GM23338 (cell line): ENCODE results near the gene SC5D.

Experiments used
- CREB1 ChIP-seq: fragments of 250-450 bp; sonication (Bioruptor Pico); IDR thresholded peaks from 2 replicates; pipeline ENCODE4 v1.5.0; 2020; ENCODE audit warnings: low read depth, mild to moderate bottlenecking, moderate library complexity
- CTCF ChIP-seq, 2 experiments: fragments of 200-600 bp in 1 of 2; sonication (generic) in 1 of 2; conservative IDR thresholded peaks; 2 replicates each; pipeline versions ENCODE4 v1.5.1 to v1.6.1; 2016 to 2017; ENCODE audit warnings: antibody characterized with exemption in 2 of 2, low read depth in 2 of 2, mild to moderate bottlenecking in 2 of 2, moderate library complexity in 1 of 2

- TF ChIP-seq CTCF (conservative IDR thresholded peaks at IDR 0.05; ENCODE audit: low read depth in 2 of 2) (no peak), CREB1 (CRISPR knock-in tag) (no peak)
These were observed 34.6 kb upstream of the SC5D start for GRCh38 chr11:121257976-121258375.
